LNCAP (cell line): Measurements from ENCODE around the gene SPATA6.

Source experiments
- CTCF ChIP-seq: fragments of 450-650 bp; IDR thresholded peaks from 2 replicates; pipeline ENCODE4 v1.5.1; 2017; ENCODE audit warnings: mild to moderate bottlenecking

SPATA6 gene

GRCh38 chr1:48402599-48402998 is 69.4 kb downstream of the SPATA6 start:
- no peak for TF ChIP-seq CTCF

GRCh38 chr1:48396208-48396607 is 75.8 kb downstream of the SPATA6 start:
- no peak for TF ChIP-seq CTCF

GRCh38 chr1:48391926-48392325 is 80.1 kb downstream of the SPATA6 start:
- no peak for TF ChIP-seq CTCF

GRCh38 chr1:48387409-48387808 is 84.6 kb downstream of the SPATA6 start:
- no peak for TF ChIP-seq CTCF

- no peak for TF ChIP-seq CTCF
Measured at GRCh38 chr1:48374785-48375184, 97.2 kb downstream of the SPATA6 start.

- TF ChIP-seq CTCF, result no peak
Measured at GRCh38 chr1:48371598-48371997, 100.4 kb downstream of the SPATA6 start.

- TF ChIP-seq CTCF, result no peak
Measured at GRCh38 chr1:48362901-48363300, 109.1 kb downstream of the SPATA6 start.

- TF ChIP-seq CTCF, result peak; percentile 26
Measured at GRCh38 chr1:48356901-48357300, 115.1 kb downstream of the SPATA6 start.
